ENCODE data around the gene P4HB.
A peak's percentile ranks its signal among the peaks of the same experiment; 100 is the strongest.

Gene P4HB

GRCh38 chr17:81863833-81864768 lies 3.8 kb upstream of the P4HB start:
- H3K9ac ChIP-seq (ENCODE audit: low read length), result no peak overlapping the region
- no peak overlapping the region for H3K4me3 ChIP-seq (ENCODE audit: low read length)
- peaks cover 5% of the 10 kb centered on the region for H3K4me1 ChIP-seq (ENCODE audit: control insufficient read depth, low read depth, low read length)
- no peaks in the 10 kb centered on the region for H3K27me3 ChIP-seq (ENCODE audit: control insufficient read depth, insufficient read depth, low read length)
- no peak overlapping the region for H3K27ac ChIP-seq (ENCODE audit: low read length)
- H3K36me3 ChIP-seq (ENCODE audit: control insufficient read depth, low read depth, low read length), result peaks cover 8% of the 10 kb centered on the region
- H3K9me3 ChIP-seq (ENCODE audit: control insufficient read depth, low read depth, low read length), result no peaks in the 10 kb centered on the region

GRCh38 chr17:81863123-81863675 lies 2.9 kb upstream of the P4HB start:
- no peak overlapping the region for H3K9ac ChIP-seq (ENCODE audit: low read length)
- H3K27ac ChIP-seq (ENCODE audit: low read length), result no peak overlapping the region
- H3K27me3 ChIP-seq (ENCODE audit: control insufficient read depth, insufficient read depth, low read length), result no peaks in the 10 kb centered on the region
- peaks cover 13% of the 10 kb centered on the region for H3K36me3 ChIP-seq (ENCODE audit: control insufficient read depth, low read depth, low read length)
- peaks cover 5% of the 10 kb centered on the region for H3K4me1 ChIP-seq (ENCODE audit: control insufficient read depth, low read depth, low read length)
- no peaks in the 10 kb centered on the region for H3K9me3 ChIP-seq (ENCODE audit: control insufficient read depth, low read depth, low read length)
- H3K4me3 ChIP-seq (ENCODE audit: low read length), result no peak overlapping the region

- Histone ChIP-seq H3K27me3 (ENCODE audit: control insufficient read depth, insufficient read depth, low read length) (no peaks in the 10 kb centered on the region), H3K9me3 (ENCODE audit: control insufficient read depth, low read depth, low read length) (no peaks in the 10 kb centered on the region), H3K36me3 (ENCODE audit: control insufficient read depth, low read depth, low read length) (peaks cover 13% of the 10 kb centered on the region), H3K27ac (ENCODE audit: low read length) (no peak overlapping the region), H3K9ac (ENCODE audit: low read length) (peak overlapping the region; percentile 75), H3K4me1 (ENCODE audit: control insufficient read depth, low read depth, low read length) (peaks cover 5% of the 10 kb centered on the region), H3K4me3 (ENCODE audit: low read length) (peak overlapping the region; percentile 84)
Observed at GRCh38 chr17:81860756-81861568, 627 bp upstream of the P4HB start.

- H3K27ac ChIP-seq (ENCODE audit: low read length), result no peak overlapping the region
- H3K4me3 ChIP-seq (ENCODE audit: low read length), result peak overlapping the region; percentile 86
- peaks cover 5% of the 10 kb centered on the region for H3K4me1 ChIP-seq (ENCODE audit: control insufficient read depth, low read depth, low read length)
- peak overlapping the region; percentile 63 for H3K9ac ChIP-seq (ENCODE audit: low read length)
- peaks cover 26% of the 10 kb centered on the region for H3K36me3 ChIP-seq (ENCODE audit: control insufficient read depth, low read depth, low read length)
- no peaks in the 10 kb centered on the region for H3K27me3 ChIP-seq (ENCODE audit: control insufficient read depth, insufficient read depth, low read length)
- no peaks in the 10 kb centered on the region for H3K9me3 ChIP-seq (ENCODE audit: control insufficient read depth, low read depth, low read length)
Observed at GRCh38 chr17:81858967-81859905, 1.1 kb downstream of the P4HB start.

- Histone ChIP-seq H3K9ac (ENCODE audit: low read length) (no peak overlapping the region), H3K9me3 (ENCODE audit: control insufficient read depth, low read depth, low read length) (no peaks in the 10 kb centered on the region), H3K27me3 (ENCODE audit: control insufficient read depth, insufficient read depth, low read length) (no peaks in the 10 kb centered on the region), H3K27ac (ENCODE audit: low read length) (no peak overlapping the region), H3K4me1 (ENCODE audit: control insufficient read depth, low read depth, low read length) (peaks cover 5% of the 10 kb centered on the region), H3K36me3 (ENCODE audit: control insufficient read depth, low read depth, low read length) (peaks cover 30% of the 10 kb centered on the region), H3K4me3 (ENCODE audit: low read length) (no peak overlapping the region)
Observed at GRCh38 chr17:81858170-81858966, 2.0 kb downstream of the P4HB start.

- Histone ChIP-seq H3K4me1 (ENCODE audit: control insufficient read depth, low read depth, low read length) (peaks cover 5% of the 10 kb centered on the region), H3K9ac (ENCODE audit: low read length) (no peak overlapping the region), H3K4me3 (ENCODE audit: low read length) (no peak overlapping the region), H3K36me3 (ENCODE audit: control insufficient read depth, low read depth, low read length) (peaks cover 47% of the 10 kb centered on the region), H3K9me3 (ENCODE audit: control insufficient read depth, low read depth, low read length) (no peaks in the 10 kb centered on the region), H3K27ac (ENCODE audit: low read length) (no peak overlapping the region), H3K27me3 (ENCODE audit: control insufficient read depth, insufficient read depth, low read length) (no peaks in the 10 kb centered on the region)
Observed at GRCh38 chr17:81854974-81855774, 5.2 kb downstream of the P4HB start.

GRCh38 chr17:81852237-81852636 lies 8.1 kb downstream of the P4HB start:
- Histone ChIP-seq H3K27ac (ENCODE audit: low read length) (no peak overlapping the region), H3K4me1 (ENCODE audit: control insufficient read depth, low read depth, low read length) (no peaks in the 10 kb centered on the region), H3K4me3 (ENCODE audit: low read length) (no peak overlapping the region), H3K9me3 (ENCODE audit: control insufficient read depth, low read depth, low read length) (no peaks in the 10 kb centered on the region), H3K36me3 (ENCODE audit: control insufficient read depth, low read depth, low read length) (peaks cover 43% of the 10 kb centered on the region), H3K9ac (ENCODE audit: low read length) (no peak overlapping the region), H3K27me3 (ENCODE audit: control insufficient read depth, insufficient read depth, low read length) (no peaks in the 10 kb centered on the region)

- Histone ChIP-seq H3K27ac (ENCODE audit: low read length) (no peak overlapping the region), H3K9ac (ENCODE audit: low read length) (no peak overlapping the region), H3K4me3 (ENCODE audit: low read length) (no peak overlapping the region), H3K36me3 (ENCODE audit: control insufficient read depth, low read depth, low read length) (peaks cover 52% of the 10 kb centered on the region), H3K4me1 (ENCODE audit: control insufficient read depth, low read depth, low read length) (no peaks in the 10 kb centered on the region), H3K27me3 (ENCODE audit: control insufficient read depth, insufficient read depth, low read length) (no peaks in the 10 kb centered on the region), H3K9me3 (ENCODE audit: control insufficient read depth, low read depth, low read length) (no peaks in the 10 kb centered on the region)
Observed at GRCh38 chr17:81851423-81851822, 8.9 kb downstream of the P4HB start.

- H3K4me1 ChIP-seq (ENCODE audit: control insufficient read depth, low read depth, low read length), result no peaks in the 10 kb centered on the region
- no peak overlapping the region for H3K4me3 ChIP-seq (ENCODE audit: low read length)
- H3K27me3 ChIP-seq (ENCODE audit: control insufficient read depth, insufficient read depth, low read length), result no peaks in the 10 kb centered on the region
- H3K9ac ChIP-seq (ENCODE audit: low read length), result no peak overlapping the region
- no peaks in the 10 kb centered on the region for H3K9me3 ChIP-seq (ENCODE audit: control insufficient read depth, low read depth, low read length)
- H3K36me3 ChIP-seq (ENCODE audit: control insufficient read depth, low read depth, low read length), result peaks cover 58% of the 10 kb centered on the region
- H3K27ac ChIP-seq (ENCODE audit: low read length), result no peak overlapping the region
Observed at GRCh38 chr17:81849457-81849856, 10.9 kb downstream of the P4HB start.

Data from iPS-18a (cell line).